ENCODE data around the gene XPR1. TPM values are rescaled to one million over a fixed set of nuclear protein-coding genes. Genes with fewer than 3 reads are reported as not detected.

Gene XPR1
- total RNA-seq, 4 donors from 2014 or later, result 29.4 to 42.2 (median 33.7) TPM

DNA sequence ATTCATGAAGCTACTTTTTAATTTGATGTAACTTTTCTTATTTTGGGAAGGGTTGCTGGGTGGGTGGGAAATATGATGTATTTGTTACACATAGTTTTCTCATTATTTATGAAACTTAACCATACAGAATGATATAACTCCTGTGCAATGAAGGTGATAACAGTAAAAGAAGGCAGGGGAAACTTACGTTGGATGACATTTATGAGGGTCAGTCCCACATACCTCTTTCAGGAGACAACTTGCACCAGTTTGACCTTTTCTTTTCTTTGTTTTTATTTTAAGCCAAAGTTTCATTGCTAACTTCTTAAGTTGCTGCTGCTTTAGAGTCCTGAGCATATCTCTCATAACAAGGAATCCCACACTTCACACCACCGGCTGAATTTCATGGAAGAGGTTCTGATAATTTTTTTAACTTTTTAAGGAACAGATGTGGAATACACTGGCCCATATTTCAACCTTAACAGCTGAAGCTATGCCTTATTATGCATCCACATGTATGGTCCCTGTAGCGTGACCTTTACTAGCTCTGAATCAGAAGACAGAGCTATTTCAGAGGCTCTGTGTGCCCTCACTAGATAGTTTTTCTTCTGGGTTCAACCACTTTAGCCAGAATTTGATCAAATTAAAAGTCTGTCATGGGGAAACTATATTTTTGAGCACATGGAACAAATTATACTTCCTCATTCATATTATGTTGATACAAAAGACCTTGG lies 252.9 kb downstream of the XPR1 start:
- peaks cover 4 to 6% of the 10 kb centered on the region in 2 donors for H3K36me3 ChIP-seq
- no peaks in the 10 kb centered on the region for H3K4me1 ChIP-seq
- WGBS, 2 donors, result 93 to 96% methylated on average over 3 of the region's 3 CpGs
- TF ChIP-seq POLR2A (IDR thresholded peaks at IDR 0.05), result no peak
- no peak for TF ChIP-seq CTCF (IDR thresholded peaks at IDR 0.05)
- DNase-seq, result no peak
- no peaks in the 10 kb centered on the region for H3K9me3 ChIP-seq
- no peak overlapping the region for H3K4me3 ChIP-seq (replicated peaks in 1 of 3)
- intact Hi-C loops (cut with DNase I), result loop anchor here (5.0 kb wide), 2 partner anchors 258 to 283 kb away; no protein-coding TSS in a partner anchor
- no peak overlapping the region for H3K27ac ChIP-seq
- no peaks in the 10 kb centered on the region for H3K27me3 ChIP-seq

GRCh38 chr1:180886338-180886737 lies 254.5 kb downstream of the XPR1 start:
- Histone ChIP-seq H3K36me3 (peaks cover 0 to 6% of the 10 kb centered on the region in 2 donors), H3K27me3 (no peaks in the 10 kb centered on the region), H3K9me3 (no peaks in the 10 kb centered on the region), H3K27ac (no peak overlapping the region), H3K4me1 (no peaks in the 10 kb centered on the region), H3K4me3 (replicated peaks in 1 of 3) (no peak overlapping the region)
- intact Hi-C loops (cut with DNase I), result no loop called here
- TF ChIP-seq CTCF (IDR thresholded peaks at IDR 0.05) (no peak), POLR2A (IDR thresholded peaks at IDR 0.05) (no peak)
- DNase-seq, result no peak
- WGBS, 2 donors, result 93% methylated on average over 2 of the region's 2 CpGs

GRCh38 chr1:180887841-180888240 lies 256.0 kb downstream of the XPR1 start:
- WGBS, 2 donors, result 97 to 98% methylated on average over 7 of the region's 7 CpGs
- Histone ChIP-seq H3K4me1 (no peaks in the 10 kb centered on the region), H3K36me3 (peaks cover 0 to 6% of the 10 kb centered on the region in 2 donors), H3K4me3 (replicated peaks in 1 of 3) (no peak overlapping the region), H3K9me3 (no peaks in the 10 kb centered on the region), H3K27me3 (no peaks in the 10 kb centered on the region), H3K27ac (no peak overlapping the region)
- intact Hi-C loops (cut with DNase I), result no loop called here
- DNase-seq, result no peak
- TF ChIP-seq POLR2A (IDR thresholded peaks at IDR 0.05) (no peak), CTCF (IDR thresholded peaks at IDR 0.05) (no peak)

DNA sequence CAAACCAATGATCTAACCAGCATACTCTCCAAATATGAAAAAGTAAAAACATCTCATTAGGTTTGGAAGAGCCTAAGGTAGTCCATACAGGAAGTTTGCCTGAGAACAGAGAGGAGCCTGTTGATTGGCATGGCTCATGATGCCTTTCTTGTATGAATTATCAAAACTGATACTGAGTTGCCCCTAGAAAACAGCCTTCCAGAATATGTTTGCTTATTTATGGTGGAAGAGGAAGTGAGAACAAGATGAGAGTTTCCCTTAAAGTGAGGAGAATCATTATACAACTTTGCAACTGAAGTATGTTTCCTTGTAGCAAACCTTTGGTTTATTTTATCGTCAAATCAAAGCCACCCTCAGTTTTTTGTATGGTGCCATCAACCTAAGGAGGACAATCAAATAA lies 257.0 kb downstream of the XPR1 start:
- intact Hi-C loops (cut with DNase I), result no loop called here
- no peak for DNase-seq
- H3K27me3 ChIP-seq, result no peaks in the 10 kb centered on the region
- TF ChIP-seq POLR2A (IDR thresholded peaks at IDR 0.05), result no peak
- TF ChIP-seq CTCF (IDR thresholded peaks at IDR 0.05), result no peak
- no peaks in the 10 kb centered on the region for H3K9me3 ChIP-seq
- no peak overlapping the region for H3K27ac ChIP-seq
- no peak overlapping the region for H3K4me3 ChIP-seq (replicated peaks in 1 of 3)
- WGBS, 2 donors, result 92 to 95% methylated on average over 1 of the region's 1 CpG
- peaks cover 0 to 6% of the 10 kb centered on the region in 2 donors for H3K36me3 ChIP-seq
- no peaks in the 10 kb centered on the region for H3K4me1 ChIP-seq

DNA sequence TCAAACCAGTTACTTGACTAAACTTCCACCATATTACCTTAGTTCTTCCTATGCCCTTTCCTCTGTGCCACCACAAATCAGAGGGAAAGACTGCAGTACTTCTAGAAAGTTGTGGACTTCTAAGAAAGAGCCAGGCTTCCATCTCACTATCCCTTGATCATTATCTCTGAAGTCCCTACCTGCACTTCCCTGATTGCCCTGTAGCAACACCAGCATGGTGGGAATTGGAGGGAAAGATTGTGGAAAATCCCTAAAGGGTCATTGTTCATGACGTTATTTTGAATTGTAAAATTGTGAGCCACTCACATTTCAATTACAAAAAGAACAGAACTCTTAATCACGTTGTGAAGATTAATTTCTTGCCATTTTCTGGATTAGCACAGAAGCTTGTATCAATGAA lies 257.5 kb downstream of the XPR1 start:
- no peak for TF ChIP-seq POLR2A (IDR thresholded peaks at IDR 0.05)
- no peak for TF ChIP-seq CTCF (IDR thresholded peaks at IDR 0.05)
- DNase-seq, result no peak
- H3K4me1 ChIP-seq, result no peaks in the 10 kb centered on the region
- H3K36me3 ChIP-seq, result peaks cover 0 to 1% of the 10 kb centered on the region in 2 donors
- no peaks in the 10 kb centered on the region for H3K9me3 ChIP-seq
- intact Hi-C loops (cut with DNase I), result no loop called here
- H3K4me3 ChIP-seq (replicated peaks in 1 of 3), result no peak overlapping the region
- WGBS, 2 donors, result 82 to 88% methylated on average over 2 of the region's 2 CpGs
- no peaks in the 10 kb centered on the region for H3K27me3 ChIP-seq
- H3K27ac ChIP-seq, result no peak overlapping the region
